BJ (cell line): ENCODE data around the gene LCN10. TPM values are rescaled to one million over a fixed set of nuclear protein-coding genes. Genes with fewer than 3 reads are reported as not detected.

Source experiments
- CTCF ChIA-PET: fragments of 350-600 bp; formaldehyde crosslinking; extraction: SDS; loops from one replicate; lab custom pipeline; 2021; ENCODE audit warnings: antibody characterized with exemption, inconsistent platforms; lab: Yijun Ruan, JAX
- POLR2A ChIA-PET: fragments of 300-600 bp; sonication (Branson Sonifier 250); formaldehyde crosslinking; extraction: SDS; loops from one replicate; lab custom pipeline; 2021; ENCODE audit warnings: antibody characterized with exemption; lab: Charles Lee
- DNase-seq: peaks from one replicate; pipeline ENCODE4 v3.0.0-alpha.2; 2011; ENCODE audit warnings: low read depth
- H3K27me3 ChIP-seq: 2 replicates; pipeline ENCODE4 v1.6.0; 2011; ENCODE audit warnings: low read length; ENCODE audit not compliant: control insufficient read depth, insufficient read depth
- H3K36me3 ChIP-seq: 2 replicates; pipeline ENCODE4 v1.5.1; 2011; ENCODE audit warnings: low read length; ENCODE audit not compliant: control insufficient read depth, insufficient read depth
- H3K4me3 ChIP-seq: 2 replicates; pipeline ENCODE4 v1.5.1; 2011; ENCODE audit warnings: low read depth, mild to moderate bottlenecking, control low read depth, low read length
- CTCF ChIP-seq: IDR thresholded peaks from 2 replicates; pipeline ENCODE4 v1.5.1; 2011; ENCODE audit warnings: low read depth, mild to moderate bottlenecking, control low read depth, inconsistent platforms, low read length, moderate library complexity; ENCODE audit not compliant: insufficient read depth
- polyA plus RNA-seq: library from polyadenylated mRNA; depleted of rRNA; stranded (reverse); fragments of >200 nt; gene quantifications from 2 replicates; pipeline ENCODE4 v1.2.3, GENCODE V29; 2011; rRNA removed
- small RNA-seq: library from RNA; depleted of rRNA; stranded (forward); fragments of <200 nt; gene quantifications from one replicate; pipeline ENCODE3, GENCODE V24; 2012; ENCODE audit warnings: low replicate concordance, low read depth; ENCODE audit not compliant: insufficient read length

The LCN10 gene
- polyA plus RNA-seq, 1 experiment = not detected

- no peaks in the 10 kb centered on the region for H3K27me3 ChIP-seq
- POLR2A ChIA-PET = no interaction called here
- no peak for TF ChIP-seq CTCF
- no peak overlapping the region for H3K4me3 ChIP-seq
- CTCF ChIA-PET = interaction anchor here (1.1 to 1.5 kb wide), 2 partner anchors 18 to 39 kb away, joined by 3 to 6 read pairs; no protein-coding TSS in a partner anchor
- no peak for DNase-seq
- H3K36me3 ChIP-seq = no peaks in the 10 kb centered on the region
Measured at GRCh38 chr9:136689108-136689460, 53.7 kb downstream of the LCN10 start.

GRCh38 chr9:136688274-136689107 lies 54.2 kb downstream of the LCN10 start:
- H3K36me3 ChIP-seq = no peaks in the 10 kb centered on the region
- DNase-seq = no peak
- H3K4me3 ChIP-seq = no peak overlapping the region
- ChIA-PET POLR2A (no interaction called here), CTCF (interaction anchor here (1.1 to 3.2 kb wide), 3 partner anchors 16 to 39 kb away, joined by 3 to 14 read pairs (median 6); no protein-coding TSS in a partner anchor)
- no peaks in the 10 kb centered on the region for H3K27me3 ChIP-seq
- no peak for TF ChIP-seq CTCF

Small RNA genes within 50 kb of the gene (small RNA-seq; reads per million reads assigned to genes)
- not detected for gene ATP6V1G1P3
- gene MIR6722 = not detected

Other genes starting within 250 kb of the LCN10 start
- gene NOTCH1, start 196.9 kb downstream of the LCN10 start, polyA plus RNA-seq = 0.97 and 1.3 TPM in 2 replicates
- gene EGFL7, start 80.0 kb downstream of the LCN10 start, polyA plus RNA-seq = 13.8 and 26.9 TPM in 2 replicates
- gene AGPAT2, start 55.5 kb downstream of the LCN10 start, polyA plus RNA-seq = 48.3 and 68.3 TPM in 2 replicates
- 0.17 and 0.42 TPM in 2 replicates for gene DIPK1B, start 30.4 kb downstream of the LCN10 start, polyA plus RNA-seq
- gene LCN6, start 5.6 kb upstream of the LCN10 start, polyA plus RNA-seq = not detected in 2 replicates
- gene LCN8, start 15.3 kb upstream of the LCN10 start, polyA plus RNA-seq = not detected in 2 replicates
- gene LCN15, start 21.6 kb upstream of the LCN10 start, polyA plus RNA-seq = not detected in 2 replicates
- gene TMEM141, start 48.4 kb upstream of the LCN10 start, polyA plus RNA-seq = 51.5 and 62.5 TPM in 2 replicates
- 0.20 and 0.33 TPM in 2 replicates for gene CCDC183, start 53.4 kb upstream of the LCN10 start, polyA plus RNA-seq
- gene RABL6, start 65.0 kb upstream of the LCN10 start, polyA plus RNA-seq = 36.7 and 60.2 TPM in 2 replicates
- 0.86 and 1.0 TPM in 2 replicates for gene AJM1, start 99.5 kb upstream of the LCN10 start, polyA plus RNA-seq
- gene PHPT1, start 106.5 kb upstream of the LCN10 start, polyA plus RNA-seq = 116 and 233 TPM in 2 replicates
- gene MAMDC4, start 109.4 kb upstream of the LCN10 start, polyA plus RNA-seq = 0.86 and 1.6 TPM in 2 replicates
- gene EDF1, start 123.4 kb upstream of the LCN10 start, polyA plus RNA-seq = 513 and 672 TPM in 2 replicates
- gene TRAF2, start 143.6 kb upstream of the LCN10 start, polyA plus RNA-seq = 9.6 and 13.6 TPM in 2 replicates
- gene FBXW5, start 201.8 kb upstream of the LCN10 start, polyA plus RNA-seq = 46.9 and 71.9 TPM in 2 replicates
- gene C8G, start 202.3 kb upstream of the LCN10 start, polyA plus RNA-seq = 0.48 and 0.60 TPM in 2 replicates
- gene LCN12, start 209.3 kb upstream of the LCN10 start, polyA plus RNA-seq = 0.36 and 0.40 TPM in 2 replicates
- 0.31 and 0.58 TPM in 2 replicates for gene PTGDS, start 234.6 kb upstream of the LCN10 start, polyA plus RNA-seq
- 0.01 and 0.06 TPM in 2 replicates for gene LCNL1, start 240.1 kb upstream of the LCN10 start, polyA plus RNA-seq
- 10.3 and 11.8 TPM in 2 replicates for gene PAXX, start 249.5 kb upstream of the LCN10 start, polyA plus RNA-seq